GM19395 (cell line): ENCODE measurements around the gene NUP188.
"Not testable (repeated sequence)": the region's sequence is repeated elsewhere in the genome, so short reads cannot be mapped to it uniquely, and the experiment has no call there.

ENCODE experiments used
- ATAC-seq: cut with Tn5 transposase; IDR thresholded peaks from one replicate; pipeline ENCODE4 v1.9.1; 2021; ENCODE audit warnings: mild to moderate bottlenecking, moderate library complexity; ENCODE audit not compliant: unreplicated experiment

NUP188 gene

GRCh38 chr9:128940946-128941755, 6.3 kb upstream of the NUP188 start:
- no peak for ATAC-seq

DNA sequence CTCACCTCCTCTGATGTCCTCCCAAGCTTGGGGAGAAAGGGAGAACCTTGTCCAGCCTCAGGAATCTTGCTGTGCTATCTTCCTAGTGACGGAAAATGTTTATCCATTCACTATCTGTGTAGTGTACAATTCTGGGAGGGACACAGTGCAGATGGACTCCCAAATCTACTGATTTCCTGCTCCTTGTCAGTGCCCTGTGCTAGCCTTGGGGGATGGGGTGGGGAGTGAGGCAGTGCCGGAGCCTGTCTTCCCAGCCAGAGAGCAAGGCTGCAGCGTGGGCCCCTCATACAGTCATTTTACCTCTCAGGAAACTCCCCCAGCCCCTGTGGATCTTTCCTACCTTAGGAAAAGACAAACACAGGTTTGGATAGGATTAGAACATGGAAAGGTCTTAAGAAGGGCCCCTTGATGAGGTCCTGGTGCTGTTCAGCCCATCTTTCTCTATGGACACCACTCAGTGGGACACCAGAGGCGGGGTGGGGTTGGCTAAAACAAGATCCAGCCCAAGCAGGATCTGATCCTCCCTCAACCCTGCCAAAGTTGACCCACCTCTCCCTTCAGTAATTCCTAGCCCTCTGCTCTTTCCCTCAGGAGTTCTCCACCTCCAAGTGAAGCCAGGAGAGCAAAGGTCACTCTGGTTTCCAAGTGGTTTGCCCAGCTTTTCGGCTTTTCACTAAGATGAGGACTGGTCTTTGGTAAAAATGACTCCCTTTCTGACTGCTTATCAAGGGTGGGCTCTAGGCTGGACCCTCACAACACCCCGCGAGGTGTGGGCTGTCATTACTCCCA, 3.5 kb upstream of the NUP188 start:
- no peak for ATAC-seq

DNA sequence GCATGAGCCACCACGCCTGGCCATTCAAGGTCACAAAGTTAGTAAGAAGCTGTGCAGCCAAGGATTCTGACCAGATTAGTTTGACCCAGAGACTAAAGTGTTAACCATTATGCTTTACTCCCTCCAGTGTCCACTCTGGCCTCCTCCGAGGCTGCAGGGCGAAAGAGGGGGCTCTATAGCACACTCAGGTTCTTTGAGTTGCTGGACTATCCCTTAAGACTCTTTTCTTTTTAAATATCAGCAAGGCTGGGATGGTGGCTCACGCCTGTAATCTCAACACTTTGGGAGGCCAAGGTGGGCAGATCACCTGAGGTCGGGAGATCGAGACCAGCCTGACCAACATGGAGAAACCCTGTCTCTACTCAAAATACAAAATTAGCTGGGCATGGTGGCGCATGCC, 2.5 kb upstream of the NUP188 start:
- ATAC-seq = not testable (repeated sequence)

DNA sequence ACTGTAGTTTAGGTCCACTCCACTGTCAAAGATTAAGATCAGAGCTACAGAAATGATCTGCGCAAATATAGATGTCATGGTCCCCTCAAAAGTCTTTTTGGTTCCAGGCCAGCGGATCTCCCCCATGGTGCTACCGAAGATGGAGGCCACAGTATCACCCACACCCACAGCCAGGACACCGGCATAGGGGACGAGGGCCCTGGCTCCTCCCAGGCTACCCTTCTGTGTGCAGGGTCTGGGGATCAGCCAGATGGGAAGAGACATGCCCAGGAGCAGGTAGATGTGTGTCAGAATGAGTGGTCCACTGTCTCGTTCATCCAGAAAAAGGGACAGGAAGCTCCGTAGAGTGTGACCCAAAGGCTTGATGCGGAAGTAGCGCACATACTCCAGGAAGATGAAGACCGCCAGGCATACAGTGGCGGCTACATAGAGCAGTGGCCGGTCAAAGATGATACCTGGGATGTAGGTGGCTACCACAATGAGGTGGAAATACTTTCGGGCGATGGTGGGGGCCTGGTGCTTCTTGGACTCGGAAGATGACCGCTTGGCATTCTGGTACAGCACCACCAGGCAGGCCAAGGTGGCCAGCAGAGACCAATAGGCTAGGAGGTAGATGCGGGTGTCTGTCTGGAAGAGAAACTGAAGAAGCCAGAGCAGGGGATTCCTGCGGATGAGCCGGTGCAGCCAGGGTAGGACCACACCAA, 1.5 kb upstream of the NUP188 start:
- no peak for ATAC-seq

GRCh38 chr9:128946571-128947276, 775 bp upstream of the NUP188 start:
- peak; percentile 26 for ATAC-seq

DNA sequence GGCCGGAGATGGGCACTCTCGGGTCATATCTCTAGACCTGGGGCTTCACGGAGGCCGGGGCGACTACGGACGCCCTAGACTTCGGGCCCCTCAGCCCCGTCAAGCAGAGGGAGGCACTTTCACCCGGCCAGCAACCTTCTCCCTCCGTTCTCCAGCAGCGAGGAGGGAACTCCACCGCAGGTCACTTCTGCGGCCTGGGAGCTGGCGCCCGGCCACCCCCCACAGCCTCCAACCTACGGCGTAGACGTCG, 297 bp upstream of the NUP188 start:
- ATAC-seq = no peak

- ATAC-seq = not testable (repeated sequence)
Measured at GRCh38 chr9:128961403-128961802, 13.9 kb downstream of the NUP188 start.

DNA sequence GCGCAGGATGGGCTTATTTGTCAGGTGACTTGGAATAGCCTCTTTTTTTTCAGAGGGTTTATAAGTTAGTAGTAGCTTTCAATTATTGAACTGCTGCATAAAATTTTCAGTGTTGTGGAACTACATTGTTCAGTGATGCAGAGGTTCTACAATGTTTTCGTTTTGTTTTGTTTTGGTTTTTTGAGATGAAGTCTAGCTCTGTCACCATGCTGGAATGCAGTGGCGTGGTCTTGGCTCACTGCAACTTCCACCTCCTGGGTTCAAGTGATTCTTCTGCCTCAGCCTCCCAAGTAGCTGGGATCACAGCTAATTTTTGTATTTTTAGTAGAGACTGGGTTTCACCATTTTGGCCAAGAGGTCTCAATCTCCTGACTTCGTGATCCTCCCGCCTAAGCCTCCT, 22.0 kb downstream of the NUP188 start:
- no peak for ATAC-seq

- no peak for ATAC-seq
Measured at GRCh38 chr9:128972956-128973355, 25.5 kb downstream of the NUP188 start.

DNA sequence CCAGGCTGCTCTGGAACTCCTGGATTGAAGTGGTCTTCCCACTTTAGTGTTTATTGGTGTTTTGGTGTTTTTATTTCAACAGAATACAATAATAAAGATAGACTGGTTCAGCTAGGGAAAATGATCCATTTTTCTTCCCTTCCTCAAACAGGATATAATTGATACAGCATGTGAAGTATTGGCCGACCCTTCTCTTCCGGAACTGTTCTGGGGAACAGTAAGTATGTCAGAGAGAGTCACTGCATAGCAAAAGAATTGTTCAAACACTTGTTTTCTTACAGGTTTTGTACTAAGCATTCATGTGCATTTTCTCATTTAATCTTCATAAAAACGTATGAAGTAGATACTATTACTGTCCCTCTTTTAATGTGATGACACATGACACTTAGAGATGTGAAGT, 31.6 kb downstream of the NUP188 start:
- no peak for ATAC-seq

- ATAC-seq = no peak
Measured at GRCh38 chr9:128983536-128983935, 36.0 kb downstream of the NUP188 start.

DNA sequence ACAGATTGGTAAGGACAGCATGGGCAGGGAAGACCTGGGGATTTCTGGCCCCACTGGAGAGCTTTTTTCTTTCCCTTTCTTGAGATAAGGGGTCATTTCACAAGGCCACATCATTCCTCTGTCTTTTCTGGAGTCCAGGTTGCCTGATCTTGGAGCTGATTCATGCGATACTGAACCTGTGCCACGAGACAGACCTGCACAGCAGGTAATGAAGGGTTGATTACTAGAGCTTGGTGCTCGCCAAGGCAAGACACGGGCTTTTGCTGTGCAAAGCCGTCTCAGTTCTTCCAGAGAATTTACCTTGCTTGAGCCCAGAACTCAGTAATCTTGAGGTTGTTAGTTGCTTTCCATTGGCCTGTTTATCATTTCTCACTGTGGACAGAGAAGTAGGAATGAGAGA, 39.2 kb downstream of the NUP188 start:
- ATAC-seq = no peak

- no peak for ATAC-seq
Measured at GRCh38 chr9:128987805-128988204, 40.3 kb downstream of the NUP188 start.

- no peak for ATAC-seq
Measured at GRCh38 chr9:128992995-128993394, 45.5 kb downstream of the NUP188 start.

DNA sequence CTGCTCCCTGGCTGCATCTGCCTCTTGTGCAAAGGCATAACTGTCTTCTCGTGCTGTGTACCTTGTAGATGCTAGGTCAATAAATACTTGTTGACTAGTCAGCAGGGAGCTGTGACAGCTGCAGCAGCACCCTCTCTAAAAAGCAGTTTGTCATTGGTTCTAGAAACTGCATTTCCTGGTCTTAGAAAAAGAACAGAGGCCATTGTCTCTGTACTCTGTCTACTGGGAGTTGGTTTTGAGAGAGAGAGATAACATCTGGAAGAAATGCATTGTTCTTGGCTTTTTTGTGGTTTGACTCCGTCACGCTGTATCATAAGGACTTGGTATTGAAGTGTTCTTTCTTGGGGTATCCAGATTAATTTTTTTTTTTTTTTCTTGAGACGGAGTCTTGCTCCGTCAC, 48.3 kb downstream of the NUP188 start:
- no peak for ATAC-seq

DNA sequence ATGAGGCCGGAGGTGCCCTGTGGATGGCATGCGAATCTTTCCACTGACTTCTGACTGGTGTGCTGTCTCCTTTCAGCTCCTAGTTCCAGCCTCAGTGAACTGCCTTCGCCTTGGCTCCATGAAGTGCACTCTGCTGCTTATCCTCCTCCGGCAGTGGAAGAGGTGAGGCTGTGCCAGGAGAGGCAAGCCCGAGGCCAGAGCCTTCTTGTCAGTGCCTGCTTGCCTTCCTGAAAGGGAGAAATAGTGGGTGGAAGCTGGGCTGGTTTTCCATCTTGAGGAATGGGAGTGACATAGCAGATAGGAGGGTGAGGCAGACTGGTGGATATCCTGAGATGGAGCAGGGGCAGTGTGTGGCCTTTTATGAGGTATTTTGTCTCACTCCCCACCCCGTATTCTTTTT, 51.0 kb downstream of the NUP188 start:
- no peak for ATAC-seq

DNA sequence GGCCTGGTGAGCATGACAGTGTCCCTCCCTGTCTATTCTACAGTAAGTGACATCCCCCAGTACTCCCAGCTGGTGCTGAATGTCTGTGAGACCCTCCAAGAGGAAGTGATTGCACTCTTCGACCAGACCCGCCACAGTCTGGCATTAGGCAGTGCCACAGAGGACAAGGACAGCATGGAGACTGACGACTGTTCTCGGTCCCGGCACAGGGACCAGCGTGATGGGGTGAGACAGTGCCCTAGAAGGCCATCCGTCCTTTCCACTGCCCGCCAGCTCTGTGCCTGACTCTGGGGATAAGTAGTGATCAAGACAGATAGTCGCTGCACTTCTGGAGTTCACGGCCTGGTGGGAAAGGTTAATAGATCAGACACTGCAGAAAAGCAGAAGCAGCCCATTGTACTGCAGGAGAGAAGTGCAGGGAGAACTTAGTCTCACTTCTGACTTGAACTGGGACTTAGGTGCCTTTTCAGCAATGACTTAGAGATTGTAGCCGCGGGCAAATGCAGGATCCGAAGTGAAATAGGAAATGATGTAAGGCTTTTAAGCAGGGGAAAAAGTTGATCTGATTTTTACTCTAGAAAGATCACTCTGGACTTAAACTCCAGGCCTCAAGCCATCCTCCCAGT, 52.2 kb downstream of the NUP188 start:
- no peak for ATAC-seq

DNA sequence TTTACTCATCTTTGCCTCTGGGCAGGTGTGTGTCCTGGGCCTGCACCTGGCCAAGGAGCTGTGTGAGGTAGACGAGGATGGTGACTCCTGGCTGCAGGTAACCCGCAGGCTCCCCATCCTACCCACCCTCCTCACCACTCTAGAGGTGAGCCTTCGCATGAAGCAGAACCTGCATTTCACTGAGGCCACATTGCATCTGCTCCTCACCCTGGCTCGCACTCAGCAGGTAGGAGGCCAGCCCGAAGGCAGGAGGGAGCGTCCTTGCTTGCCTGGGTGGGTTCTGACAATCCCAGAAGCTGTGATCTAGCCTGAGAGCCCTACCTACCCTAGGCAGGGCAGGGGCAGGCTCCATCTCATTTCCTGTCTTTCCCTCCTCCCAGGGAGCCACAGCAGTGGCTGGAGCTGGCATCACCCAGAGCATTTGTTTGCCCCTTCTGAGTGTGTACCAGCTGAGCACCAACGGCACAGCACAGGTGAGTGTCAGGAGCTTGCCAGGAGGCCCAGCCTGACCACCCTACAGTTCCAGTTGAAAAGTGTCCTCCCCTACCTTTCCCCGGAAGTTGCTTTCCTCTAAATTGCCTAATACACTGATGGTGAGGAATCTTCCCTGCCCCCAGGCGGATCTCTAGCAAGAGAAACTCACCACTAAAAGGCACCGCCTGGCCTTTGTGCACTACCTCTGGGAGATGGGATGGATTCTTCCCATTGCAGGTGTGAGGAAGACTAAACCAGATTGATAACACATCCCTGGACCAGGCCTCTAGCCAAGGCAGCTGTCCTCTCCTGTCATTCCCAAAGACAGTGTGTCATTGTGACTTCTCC, 54.2 kb downstream of the NUP188 start:
- ATAC-seq = no peak

DNA sequence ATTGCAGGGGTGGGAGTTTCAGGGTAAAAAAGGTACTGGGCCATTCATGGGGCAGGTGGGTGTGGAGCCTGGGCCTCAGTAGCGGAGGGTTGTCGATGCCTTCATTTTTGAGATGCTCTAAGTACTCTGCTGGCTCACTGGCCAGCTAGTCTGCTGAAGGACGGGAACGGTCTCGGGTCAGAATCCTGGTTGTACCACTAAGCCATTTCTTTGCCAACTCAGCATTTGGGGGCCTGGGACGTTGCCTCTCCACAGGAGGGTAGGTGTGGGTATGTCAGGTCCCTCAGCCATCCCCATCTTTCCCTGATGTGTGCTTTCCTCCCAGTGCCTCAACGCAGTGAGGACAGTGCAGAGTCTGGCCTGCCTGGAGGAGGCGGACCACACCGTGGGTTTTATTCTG, 55.5 kb downstream of the NUP188 start:
- no peak for ATAC-seq

- ATAC-seq = not testable (repeated sequence)
Measured at GRCh38 chr9:129004173-129004572, 56.7 kb downstream of the NUP188 start.
